HUES6 (cell line): Measurements from ENCODE around the gene ARMH2.

Source experiments
- H3K27ac ChIP-seq: 2 replicates; pipeline ENCODE4 v1.7.0; 2013; ENCODE audit warnings: low read depth, mild to moderate bottlenecking, low read length, inconsistent platforms
- H3K27me3 ChIP-seq: 2 replicates; pipeline ENCODE4 v1.6.1; 2013; ENCODE audit warnings: low read length; ENCODE audit not compliant: control insufficient read depth, insufficient read depth
- H3K36me3 ChIP-seq: 2 replicates; pipeline ENCODE4 v1.6.1; 2013; ENCODE audit warnings: low read length; ENCODE audit not compliant: control insufficient read depth, insufficient read depth
- H3K4me1 ChIP-seq: 2 replicates; pipeline ENCODE4 v1.6.1; 2013; ENCODE audit warnings: low read length; ENCODE audit not compliant: control insufficient read depth, insufficient read depth
- H3K4me3 ChIP-seq: 2 replicates; pipeline ENCODE4 v1.5.1; 2013; ENCODE audit warnings: low read depth, low read length
- H3K9ac ChIP-seq: one replicate; pipeline ENCODE4 v1.6.1; 2013; ENCODE audit warnings: mild to moderate bottlenecking, low read length
- H3K9me3 ChIP-seq: 2 replicates; pipeline ENCODE4 v1.6.1; 2013; ENCODE audit warnings: low read depth, low read length; ENCODE audit not compliant: control insufficient read depth, insufficient read depth

The ARMH2 gene

GRCh38 chr6:24798740-24799540 is at the start of gene ARMH2:
ARMH2 (minus strand) TSS chr6:24798917; CDS start chr6:24798857, 60 bp downstream.
- Histone ChIP-seq H3K9me3 (no peaks in the 10 kb centered on the region), H3K36me3 (no peaks in the 10 kb centered on the region), H3K4me3 (no peak within 1 kb of the TSS), H3K27me3 (no peaks in the 10 kb centered on the region), H3K27ac (no peak within 1 kb of the TSS), H3K4me1 (peaks cover 16% of the 10 kb centered on the region), H3K9ac (no peak within 1 kb of the TSS)

DNA sequence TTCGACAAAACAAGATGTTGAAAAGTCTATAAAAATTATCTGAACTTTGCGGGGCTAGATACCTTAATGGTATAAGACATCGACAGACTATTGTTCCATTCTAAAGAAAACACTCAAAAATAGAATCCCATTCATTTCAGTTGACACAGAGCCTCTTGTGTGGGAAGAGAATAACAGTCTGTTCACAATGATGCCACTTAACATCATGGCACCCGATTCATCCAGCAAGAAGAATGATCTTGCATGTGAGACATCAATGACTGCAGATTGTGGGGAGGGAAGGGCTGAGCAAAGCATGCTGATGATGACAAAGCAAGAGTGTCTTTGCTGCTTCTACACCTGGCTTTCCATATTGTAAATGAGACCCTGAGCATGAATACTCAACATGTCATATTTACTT is 49.7 kb upstream of the ARMH2 start:
- H3K27me3 ChIP-seq = no peaks in the 10 kb centered on the region
- H3K4me1 ChIP-seq = no peaks in the 10 kb centered on the region
- H3K9ac ChIP-seq = no peak overlapping the region
- H3K36me3 ChIP-seq = no peaks in the 10 kb centered on the region
- no peaks in the 10 kb centered on the region for H3K9me3 ChIP-seq
- no peak overlapping the region for H3K4me3 ChIP-seq
- H3K27ac ChIP-seq = no peak overlapping the region

- no peaks in the 10 kb centered on the region for H3K4me1 ChIP-seq
- no peaks in the 10 kb centered on the region for H3K9me3 ChIP-seq
- no peaks in the 10 kb centered on the region for H3K27me3 ChIP-seq
- no peak overlapping the region for H3K27ac ChIP-seq
- H3K9ac ChIP-seq = no peak overlapping the region
- no peaks in the 10 kb centered on the region for H3K36me3 ChIP-seq
- H3K4me3 ChIP-seq = no peak overlapping the region
Observed at GRCh38 chr6:24847402-24847801, 48.7 kb upstream of the ARMH2 start.

- H3K36me3 ChIP-seq = no peaks in the 10 kb centered on the region
- H3K4me1 ChIP-seq = no peaks in the 10 kb centered on the region
- H3K9me3 ChIP-seq = no peaks in the 10 kb centered on the region
- H3K27me3 ChIP-seq = no peaks in the 10 kb centered on the region
- no peak overlapping the region for H3K9ac ChIP-seq
- H3K4me3 ChIP-seq = no peak overlapping the region
- no peak overlapping the region for H3K27ac ChIP-seq
Observed at GRCh38 chr6:24845578-24845977, 46.9 kb upstream of the ARMH2 start.

DNA sequence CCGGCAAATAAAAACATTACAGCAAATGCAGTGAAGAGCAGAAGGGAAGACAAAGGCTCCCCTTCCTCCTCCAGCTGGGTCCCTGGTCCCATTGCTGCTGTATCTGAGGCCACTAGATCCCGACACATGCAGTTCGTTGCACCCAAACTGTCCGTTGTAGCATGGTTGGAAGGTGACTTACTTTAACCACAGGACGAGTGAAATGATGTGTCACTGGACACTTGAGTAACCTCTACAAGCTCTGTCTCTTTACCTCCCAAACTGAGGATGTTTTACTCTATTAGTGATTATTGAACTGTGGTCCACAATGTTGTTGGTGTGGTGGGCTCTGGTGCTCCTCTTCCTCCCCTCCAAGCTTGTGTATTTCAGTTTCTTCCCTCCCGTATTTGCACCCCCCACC is 46.2 kb upstream of the ARMH2 start:
- H3K9me3 ChIP-seq = no peaks in the 10 kb centered on the region
- no peaks in the 10 kb centered on the region for H3K27me3 ChIP-seq
- no peak overlapping the region for H3K27ac ChIP-seq
- H3K4me1 ChIP-seq = no peaks in the 10 kb centered on the region
- no peak overlapping the region for H3K4me3 ChIP-seq
- H3K36me3 ChIP-seq = no peaks in the 10 kb centered on the region
- H3K9ac ChIP-seq = no peak overlapping the region

DNA sequence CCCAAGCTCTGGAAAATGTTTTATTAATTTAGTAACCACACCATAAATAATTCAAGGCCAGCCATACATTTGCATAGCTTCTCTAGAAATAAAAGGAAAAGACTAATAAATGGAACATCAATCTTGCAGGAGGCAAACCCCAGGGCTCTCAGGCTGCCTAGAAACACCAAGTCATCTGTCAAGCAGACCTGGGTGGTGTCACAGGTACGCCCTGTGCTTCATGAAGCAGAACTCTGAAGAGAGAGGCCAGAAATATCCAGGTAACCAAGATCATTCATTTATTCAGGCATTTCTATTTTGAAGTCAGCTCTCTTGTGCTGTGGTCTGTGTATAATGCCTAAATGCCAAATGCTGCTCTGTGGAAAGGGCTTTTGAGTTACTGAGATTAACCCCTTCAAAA is 45.3 kb upstream of the ARMH2 start:
- Histone ChIP-seq H3K36me3 (no peaks in the 10 kb centered on the region), H3K27ac (no peak overlapping the region), H3K27me3 (no peaks in the 10 kb centered on the region), H3K9me3 (no peaks in the 10 kb centered on the region), H3K9ac (no peak overlapping the region), H3K4me3 (no peak overlapping the region), H3K4me1 (no peaks in the 10 kb centered on the region)

DNA sequence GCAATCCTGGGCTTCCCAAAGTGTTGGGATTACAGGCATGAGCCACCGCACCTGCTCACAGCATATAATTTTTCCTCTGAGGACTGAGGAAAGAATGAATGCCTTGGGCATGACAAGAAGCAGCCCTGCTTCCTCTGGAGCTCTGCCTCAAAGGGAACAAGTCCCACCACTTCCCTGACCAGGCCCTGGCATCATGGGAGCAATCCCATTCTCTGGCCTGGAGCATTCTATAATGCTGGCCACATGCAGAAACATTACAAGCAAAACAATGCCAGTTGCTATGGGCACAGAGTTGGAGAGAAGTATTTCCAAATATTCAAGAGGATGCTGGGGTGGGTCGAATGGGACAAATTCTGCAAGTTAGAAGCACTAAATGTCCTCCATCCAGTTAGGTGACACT is 41.5 kb upstream of the ARMH2 start:
- Histone ChIP-seq H3K27ac (no peak overlapping the region), H3K36me3 (no peaks in the 10 kb centered on the region), H3K4me1 (no peaks in the 10 kb centered on the region), H3K9me3 (no peaks in the 10 kb centered on the region), H3K27me3 (no peaks in the 10 kb centered on the region), H3K9ac (no peak overlapping the region), H3K4me3 (no peak overlapping the region)

GRCh38 chr6:24838994-24839393 is 40.3 kb upstream of the ARMH2 start:
- no peaks in the 10 kb centered on the region for H3K36me3 ChIP-seq
- no peak overlapping the region for H3K27ac ChIP-seq
- no peaks in the 10 kb centered on the region for H3K4me1 ChIP-seq
- no peak overlapping the region for H3K4me3 ChIP-seq
- H3K27me3 ChIP-seq = no peaks in the 10 kb centered on the region
- H3K9me3 ChIP-seq = no peaks in the 10 kb centered on the region
- H3K9ac ChIP-seq = no peak overlapping the region

DNA sequence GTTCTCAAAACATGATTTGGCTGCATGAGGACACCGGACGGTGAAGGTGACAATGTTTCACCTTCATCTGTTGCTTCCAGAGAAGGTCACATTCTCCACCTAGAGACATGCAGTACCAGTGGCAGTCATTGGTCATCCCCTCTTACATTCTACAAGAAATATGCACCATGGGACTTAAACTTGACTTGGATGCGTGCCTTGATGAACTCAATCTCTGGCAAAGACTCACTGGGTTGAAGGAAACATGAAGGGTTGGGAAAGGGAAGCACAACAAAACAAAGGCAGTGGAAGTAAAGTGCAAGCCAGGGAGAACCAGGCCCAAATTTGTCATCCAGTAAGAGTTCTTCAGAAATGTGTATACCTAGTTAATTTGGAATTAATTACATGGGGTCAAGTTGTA is 39.4 kb upstream of the ARMH2 start:
- H3K27me3 ChIP-seq = no peaks in the 10 kb centered on the region
- H3K36me3 ChIP-seq = no peaks in the 10 kb centered on the region

DNA sequence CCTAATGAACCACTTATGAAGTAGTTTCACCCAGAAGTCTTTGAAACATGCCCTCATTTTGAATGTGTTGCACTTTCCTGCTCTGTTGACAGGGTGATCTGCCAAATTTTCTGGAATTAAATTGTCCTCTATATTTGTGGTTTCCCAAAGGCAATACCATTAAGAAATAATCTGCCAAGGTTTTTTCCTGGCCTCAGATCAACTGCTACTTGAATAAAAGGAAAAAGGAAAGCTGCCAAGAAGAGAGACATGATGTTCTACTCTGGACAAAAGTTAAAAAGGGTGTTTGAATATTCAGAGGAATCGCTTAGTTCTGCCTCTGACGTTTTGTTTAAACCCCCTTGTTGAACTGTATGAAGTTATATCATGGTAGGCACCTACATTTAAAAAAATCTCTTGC is 37.4 kb upstream of the ARMH2 start:
- H3K36me3 ChIP-seq = no peaks in the 10 kb centered on the region
- H3K27ac ChIP-seq = no peak overlapping the region
- no peaks in the 10 kb centered on the region; the same call in 1 of the 2 replicates for H3K4me1 ChIP-seq
- no peaks in the 10 kb centered on the region for H3K9me3 ChIP-seq
- H3K9ac ChIP-seq = no peak overlapping the region
- H3K4me3 ChIP-seq = no peak overlapping the region
- no peaks in the 10 kb centered on the region for H3K27me3 ChIP-seq

More for the DNA sequence above, 39.4 kb upstream of the ARMH2 start:
- no peak overlapping the region for H3K4me3 ChIP-seq
- no peak overlapping the region for H3K27ac ChIP-seq
- H3K9ac ChIP-seq = no peak overlapping the region
- no peaks in the 10 kb centered on the region for H3K9me3 ChIP-seq
- no peaks in the 10 kb centered on the region for H3K4me1 ChIP-seq

DNA sequence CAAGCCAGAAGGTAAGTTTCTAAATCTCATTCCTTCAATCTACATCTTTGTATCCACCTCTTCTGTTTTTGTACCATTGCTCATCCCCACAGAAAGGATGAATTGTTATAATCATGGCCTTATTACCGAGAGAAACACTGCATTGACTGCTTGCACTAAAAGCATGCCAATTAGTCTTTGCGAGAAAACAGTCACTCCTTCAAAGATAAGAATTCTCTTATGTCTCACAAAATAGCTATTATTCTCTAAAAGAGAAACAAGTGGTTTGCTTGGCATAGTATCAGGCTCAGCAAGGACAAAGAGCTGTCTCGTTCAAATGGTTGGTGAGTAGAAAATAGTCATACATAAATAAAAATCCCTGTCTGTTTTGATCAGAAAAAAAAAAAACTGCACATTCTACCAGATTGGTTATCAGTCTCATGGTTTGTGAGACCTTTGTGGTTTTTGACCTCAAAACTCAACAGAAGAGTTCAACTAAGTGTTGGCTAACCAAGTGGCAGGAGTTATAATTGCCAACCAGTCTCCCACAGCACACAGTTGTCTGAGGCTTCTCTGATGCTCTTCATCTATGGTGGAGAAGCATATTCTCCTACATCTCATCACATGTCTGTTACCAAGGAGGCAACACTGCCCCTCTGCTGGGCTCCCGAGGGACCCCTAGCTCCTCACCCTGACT is 35.1 kb upstream of the ARMH2 start:
- Histone ChIP-seq H3K4me3 (no peak overlapping the region), H3K9me3 (no peaks in the 10 kb centered on the region), H3K9ac (no peak overlapping the region), H3K27me3 (no peaks in the 10 kb centered on the region), H3K36me3 (no peaks in the 10 kb centered on the region), H3K4me1 (peaks cover 8% of the 10 kb centered on the region), H3K27ac (no peak overlapping the region)
